ENCODE measurements around the gene FAM204A. TPM values are rescaled to one million over a fixed set of nuclear protein-coding genes. Genes with fewer than 3 reads are reported as not detected.

FAM204A gene
- 62.0 TPM for total RNA-seq
- polyA plus RNA-seq, result 100 to 1,000 TPM; 100 to 141 (median 125) TPM

DNA sequence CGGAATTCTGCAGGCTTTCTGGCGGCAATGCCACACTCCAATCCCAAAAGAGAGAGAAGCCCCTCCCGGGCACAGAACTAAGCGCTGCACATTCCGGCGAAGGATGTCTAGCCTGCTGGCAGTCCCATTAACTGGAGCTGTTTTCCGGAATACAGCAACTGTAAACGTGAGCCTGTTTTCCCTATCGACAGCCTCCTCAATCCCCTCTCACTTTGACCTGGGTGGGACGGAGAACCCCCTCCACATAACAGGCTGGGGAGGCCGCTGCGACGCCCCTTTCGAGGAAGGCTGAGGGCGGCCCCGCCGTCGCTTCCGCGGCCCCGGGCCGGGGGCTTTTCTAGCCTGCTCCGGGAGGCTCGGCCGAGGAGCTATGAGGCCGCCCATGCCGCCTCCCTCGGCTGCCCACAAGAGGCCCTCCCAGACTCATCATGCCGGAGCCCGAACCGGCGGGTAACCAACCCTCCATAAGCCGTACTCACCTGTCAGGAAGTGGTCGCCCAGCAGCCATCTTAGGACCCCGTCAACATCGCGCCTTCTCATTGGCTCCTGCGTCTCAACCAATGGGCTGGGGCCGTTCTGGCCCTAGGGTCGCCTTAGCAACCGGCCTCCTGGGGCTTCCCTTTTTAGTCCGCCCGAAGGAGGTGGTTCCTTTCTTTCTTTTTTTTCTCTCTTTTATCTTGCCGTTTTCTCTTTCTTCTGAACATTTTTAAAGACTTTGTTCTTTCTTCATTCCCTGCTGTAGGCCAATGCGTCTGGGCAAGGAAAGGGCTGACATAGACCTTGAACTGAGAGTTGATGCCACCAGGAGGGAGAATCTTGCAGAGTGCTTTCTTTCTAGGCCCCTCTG is at the start of gene FAM204A:
FAM204A (minus strand) TSS at position 534 of the 847 bp plus-strand sequence. CDS start 5,909 bp downstream, outside the sequence.
- Histone ChIP-seq H3K27me3 (ENCODE audit: control insufficient read depth, insufficient read depth, low read length) (no peaks in the 10 kb centered on the region), H3K4me3 (ENCODE audit: low read depth, low read length) (peak within 1 kb of the TSS; percentile 99), H3K27ac (ENCODE audit: insufficient read depth, low read length, poor library complexity, severe bottlenecking) (peak within 1 kb of the TSS; percentile 80), H3K36me3 (ENCODE audit: control insufficient read depth, insufficient read depth, low read length) (peaks cover 2% of the 10 kb centered on the region), H3K9me3 (ENCODE audit: control insufficient read depth in 2 of 2, low read length in 2 of 2) (no peaks in the 10 kb centered on the region), H3K4me1 (ENCODE audit: control insufficient read depth, insufficient read depth, low read length, poor library complexity, severe bottlenecking) (peaks cover 32% of the 10 kb centered on the region)
- DNase-seq, result peak; percentile 95 to 97 (median 97)
- Mint-ChIP-seq H3K9me3 (no peaks in the 10 kb centered on the region), H3K36me3 (peaks cover 3% of the 10 kb centered on the region), H3K4me1 (peaks cover 34 to 60% (median 50%) of the 10 kb centered on the region in 4 donors), H3K27ac (peak within 1 kb of the TSS; percentile 80 to 95 (median 94)), H3K4me3 (peak within 1 kb of the TSS; percentile 95 to 99 (median 98)), H3K27me3 (peaks cover 13% of the 10 kb centered on the region)
- peak; percentile 99 to 100 for ATAC-seq (ENCODE audit: low read depth in 2 of 2)

- Mint-ChIP-seq H3K27me3 (peaks cover 23% of the 10 kb centered on the region), H3K27ac (no peak overlapping the region), H3K4me1 (no peaks in the 10 kb centered on the region), H3K4me3 (no peak overlapping the region), H3K36me3 (no peaks in the 10 kb centered on the region), H3K9me3 (peaks cover 0 to 3% (median 0%) of the 10 kb centered on the region in 7 donors)
- no peak for ATAC-seq (ENCODE audit: low read depth in 2 of 2)
- H3K36me3 ChIP-seq (ENCODE audit: control insufficient read depth, insufficient read depth, low read length), result no peaks in the 10 kb centered on the region
- no peak for DNase-seq
- peaks cover 2 to 7% of the 10 kb centered on the region in 2 experiments for H3K9me3 ChIP-seq (ENCODE audit: control insufficient read depth in 2 of 2, low read length in 2 of 2)
- H3K4me3 ChIP-seq (ENCODE audit: low read depth, low read length), result no peak overlapping the region
- no peaks in the 10 kb centered on the region for H3K4me1 ChIP-seq (ENCODE audit: control insufficient read depth, insufficient read depth, low read length, poor library complexity, severe bottlenecking)
- H3K27me3 ChIP-seq (ENCODE audit: control insufficient read depth, insufficient read depth, low read length), result peaks cover 7% of the 10 kb centered on the region
- H3K27ac ChIP-seq (ENCODE audit: insufficient read depth, low read length, poor library complexity, severe bottlenecking), result no peak overlapping the region
Measured at GRCh38 chr10:118383699-118384098, 41.6 kb upstream of the FAM204A start.

DNA sequence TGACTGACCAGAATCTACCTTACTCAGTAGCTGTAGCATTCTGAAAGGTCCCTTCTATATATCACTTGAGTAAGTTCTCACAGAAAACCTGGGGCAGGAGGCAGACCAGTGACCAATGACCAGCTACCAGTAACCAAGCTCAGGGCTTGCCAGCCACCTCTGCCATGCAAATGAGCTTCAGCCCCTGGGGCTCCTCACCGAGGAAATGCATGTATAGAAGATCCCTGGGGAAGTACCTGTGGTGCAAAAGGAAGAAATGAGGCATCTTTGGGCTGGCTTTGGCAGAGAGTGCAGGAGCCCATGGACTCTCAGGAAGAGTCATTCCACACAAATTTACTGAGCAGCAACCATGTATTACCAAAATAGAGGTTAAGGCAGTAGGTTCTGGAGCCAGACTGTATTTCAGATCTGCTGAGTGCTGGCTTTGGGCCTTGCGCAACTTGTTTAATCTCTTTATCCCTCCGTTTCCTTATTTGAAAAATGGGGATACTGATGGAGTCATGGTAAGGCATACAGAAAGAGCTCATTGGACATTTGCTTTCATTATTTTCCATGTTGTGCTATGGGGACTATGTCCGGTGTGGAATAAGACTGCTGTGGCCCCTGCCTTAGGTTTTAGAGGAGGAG is 41.1 kb upstream of the FAM204A start:
- no peaks in the 10 kb centered on the region for H3K36me3 Mint-ChIP-seq
- H3K27me3 ChIP-seq (ENCODE audit: control insufficient read depth, insufficient read depth, low read length), result peaks cover 5% of the 10 kb centered on the region
- no peaks in the 10 kb centered on the region for H3K36me3 ChIP-seq (ENCODE audit: control insufficient read depth, insufficient read depth, low read length)
- no peaks in the 10 kb centered on the region for H3K4me1 Mint-ChIP-seq
- no peaks in the 10 kb centered on the region for H3K4me1 ChIP-seq (ENCODE audit: control insufficient read depth, insufficient read depth, low read length, poor library complexity, severe bottlenecking)
- no peak overlapping the region for H3K4me3 ChIP-seq (ENCODE audit: low read depth, low read length)
- DNase-seq (no peak), ATAC-seq (ENCODE audit: low read depth in 2 of 2) (no peak)
- H3K4me3 Mint-ChIP-seq, result no peak overlapping the region
- peaks cover 0 to 3% (median 0%) of the 10 kb centered on the region in 7 donors for H3K9me3 Mint-ChIP-seq
- no peak overlapping the region for H3K27ac Mint-ChIP-seq
- no peak overlapping the region for H3K27ac ChIP-seq (ENCODE audit: insufficient read depth, low read length, poor library complexity, severe bottlenecking)
- peaks cover 0 to 2% of the 10 kb centered on the region in 2 experiments for H3K9me3 ChIP-seq (ENCODE audit: control insufficient read depth in 2 of 2, low read length in 2 of 2)
- peaks cover 27% of the 10 kb centered on the region for H3K27me3 Mint-ChIP-seq

DNA sequence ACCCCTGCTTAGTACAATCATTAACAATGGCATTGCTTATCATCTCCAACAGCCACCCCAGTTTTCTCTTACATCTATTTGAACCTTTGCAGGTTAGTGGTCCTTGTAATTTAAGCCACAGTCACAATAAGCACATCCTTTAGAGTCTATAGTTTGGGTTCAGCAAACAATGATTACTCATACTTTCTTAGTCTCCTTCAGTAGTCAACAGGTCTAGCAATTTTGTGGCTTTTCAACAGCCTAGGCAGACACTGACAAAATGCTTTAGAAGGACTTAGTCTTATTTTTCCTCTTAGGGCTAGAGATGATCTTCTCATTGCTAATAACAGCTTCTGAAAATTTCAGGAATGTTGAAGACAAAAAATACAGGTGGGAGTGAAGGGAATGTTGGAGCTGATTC is 32.3 kb upstream of the FAM204A start:
- no peak overlapping the region for H3K27ac ChIP-seq (ENCODE audit: insufficient read depth, low read length, poor library complexity, severe bottlenecking)
- Mint-ChIP-seq H3K9me3 (no peaks in the 10 kb centered on the region), H3K4me1 (no peaks in the 10 kb centered on the region), H3K27me3 (peaks cover 10% of the 10 kb centered on the region), H3K36me3 (no peaks in the 10 kb centered on the region), H3K27ac (no peak overlapping the region), H3K4me3 (no peak overlapping the region)
- ATAC-seq (ENCODE audit: low read depth in 2 of 2) (no peak), DNase-seq (no peak)
- H3K27me3 ChIP-seq (ENCODE audit: control insufficient read depth, insufficient read depth, low read length), result no peaks in the 10 kb centered on the region
- H3K9me3 ChIP-seq (ENCODE audit: control insufficient read depth in 2 of 2, low read length in 2 of 2), result no peaks in the 10 kb centered on the region
- no peak overlapping the region for H3K4me3 ChIP-seq (ENCODE audit: low read depth, low read length)
- no peaks in the 10 kb centered on the region for H3K36me3 ChIP-seq (ENCODE audit: control insufficient read depth, insufficient read depth, low read length)
- H3K4me1 ChIP-seq (ENCODE audit: control insufficient read depth, insufficient read depth, low read length, poor library complexity, severe bottlenecking), result no peaks in the 10 kb centered on the region

GRCh38 chr10:118373786-118374185 is 31.7 kb upstream of the FAM204A start:
- H3K27me3 Mint-ChIP-seq, result peaks cover 10% of the 10 kb centered on the region
- no peaks in the 10 kb centered on the region for H3K4me1 Mint-ChIP-seq
- no peaks in the 10 kb centered on the region for H3K36me3 Mint-ChIP-seq
- Histone ChIP-seq H3K4me3 (ENCODE audit: low read depth, low read length) (no peak overlapping the region), H3K4me1 (ENCODE audit: control insufficient read depth, insufficient read depth, low read length, poor library complexity, severe bottlenecking) (no peaks in the 10 kb centered on the region), H3K9me3 (ENCODE audit: control insufficient read depth in 2 of 2, low read length in 2 of 2) (no peaks in the 10 kb centered on the region), H3K27me3 (ENCODE audit: control insufficient read depth, insufficient read depth, low read length) (no peaks in the 10 kb centered on the region), H3K27ac (ENCODE audit: insufficient read depth, low read length, poor library complexity, severe bottlenecking) (no peak overlapping the region), H3K36me3 (ENCODE audit: control insufficient read depth, insufficient read depth, low read length) (no peaks in the 10 kb centered on the region)
- DNase-seq, result no peak
- ATAC-seq (ENCODE audit: low read depth in 2 of 2), result no peak
- peaks cover 0 to 2% (median 0%) of the 10 kb centered on the region in 7 donors for H3K9me3 Mint-ChIP-seq
- H3K27ac Mint-ChIP-seq, result no peak overlapping the region
- H3K4me3 Mint-ChIP-seq, result no peak overlapping the region

DNA sequence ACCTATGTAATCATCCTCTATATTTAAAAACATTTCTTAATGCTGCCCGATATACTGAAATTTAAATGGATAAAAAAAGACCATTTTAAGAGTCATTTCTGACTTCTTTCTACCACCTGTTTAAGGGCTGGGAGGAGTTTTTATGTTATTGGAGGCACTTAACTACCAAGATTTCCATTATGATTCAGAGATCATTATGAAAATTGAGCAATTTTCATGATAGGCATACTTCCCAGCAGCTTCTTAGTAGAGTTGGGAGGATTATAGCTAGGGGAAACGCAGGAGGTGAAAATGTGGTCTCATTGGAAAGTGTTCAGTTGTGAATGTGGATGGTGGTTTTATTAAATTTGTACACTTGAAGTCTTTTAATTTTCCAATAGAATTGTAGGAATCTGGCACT is 28.4 kb upstream of the FAM204A start:
- Histone ChIP-seq H3K36me3 (ENCODE audit: control insufficient read depth, insufficient read depth, low read length) (no peaks in the 10 kb centered on the region), H3K9me3 (ENCODE audit: control insufficient read depth in 2 of 2, low read length in 2 of 2) (no peaks in the 10 kb centered on the region), H3K27me3 (ENCODE audit: control insufficient read depth, insufficient read depth, low read length) (no peaks in the 10 kb centered on the region), H3K4me3 (ENCODE audit: low read depth, low read length) (no peak overlapping the region), H3K4me1 (ENCODE audit: control insufficient read depth, insufficient read depth, low read length, poor library complexity, severe bottlenecking) (no peaks in the 10 kb centered on the region), H3K27ac (ENCODE audit: insufficient read depth, low read length, poor library complexity, severe bottlenecking) (no peak overlapping the region)
- DNase-seq (no peak), ATAC-seq (ENCODE audit: low read depth in 2 of 2) (no peak)
- H3K36me3 Mint-ChIP-seq, result no peaks in the 10 kb centered on the region
- peaks cover 0 to 11% (median 2%) of the 10 kb centered on the region in 7 donors for H3K9me3 Mint-ChIP-seq
- no peak overlapping the region for H3K4me3 Mint-ChIP-seq
- H3K27ac Mint-ChIP-seq, result no peak overlapping the region
- peaks cover 10% of the 10 kb centered on the region for H3K27me3 Mint-ChIP-seq
- H3K4me1 Mint-ChIP-seq, result no peaks in the 10 kb centered on the region

GRCh38 chr10:118369641-118370205 is 27.6 kb upstream of the FAM204A start:
- Mint-ChIP-seq H3K4me3 (no peak overlapping the region), H3K36me3 (no peaks in the 10 kb centered on the region), H3K27ac (no peak overlapping the region), H3K4me1 (no peaks in the 10 kb centered on the region), H3K27me3 (peaks cover 10% of the 10 kb centered on the region), H3K9me3 (peaks cover 0 to 14% (median 2%) of the 10 kb centered on the region in 7 donors)
- DNase-seq, result no peak
- no peaks in the 10 kb centered on the region for H3K9me3 ChIP-seq (ENCODE audit: control insufficient read depth in 2 of 2, low read length in 2 of 2)
- no peak overlapping the region for H3K4me3 ChIP-seq (ENCODE audit: low read depth, low read length)
- no peaks in the 10 kb centered on the region for H3K36me3 ChIP-seq (ENCODE audit: control insufficient read depth, insufficient read depth, low read length)
- H3K27ac ChIP-seq (ENCODE audit: insufficient read depth, low read length, poor library complexity, severe bottlenecking), result no peak overlapping the region
- no peaks in the 10 kb centered on the region for H3K4me1 ChIP-seq (ENCODE audit: control insufficient read depth, insufficient read depth, low read length, poor library complexity, severe bottlenecking)
- ATAC-seq (ENCODE audit: low read depth in 2 of 2), result no peak
- no peaks in the 10 kb centered on the region for H3K27me3 ChIP-seq (ENCODE audit: control insufficient read depth, insufficient read depth, low read length)

All from CD4-positive, CD25-positive, alpha-beta regulatory T cell (primary cell).